Lung (tissue), 12 donors: ENCODE measurements around the gene PLBD2. TPM values are rescaled to one million over a fixed set of nuclear protein-coding genes. Genes with fewer than 3 reads are reported as not detected.
A peak's percentile ranks its signal among the peaks of the same experiment; 100 is the strongest.

Experiments used
- ATAC-seq: fragments of 200-7000 bp; cut with Tn5 transposase; one replicate; pipeline ENCODE4 v1.9.1; 2020; ENCODE audit warnings: moderate number of reproducible peaks; ENCODE audit not compliant: insufficient read depth, low FRiP score
- DNase-seq, 3 donors: peaks; one replicate each; pipeline ENCODE4 v3.0.0-alpha.2; 2013 to 2017
- H3K27ac ChIP-seq, 2 donors: one replicate each; pipeline ENCODE4 v1.5.1; 2013; ENCODE audit warnings: mild to moderate bottlenecking in 2 of 2, moderate library complexity in 2 of 2, control low read depth in 1 of 2, inconsistent platforms in 1 of 2, low read depth in 1 of 2, low read length in 1 of 2
- H3K27me3 ChIP-seq, 3 donors: one replicate each; pipeline ENCODE4 v1.5.1; 2013; ENCODE audit warnings: low read length in 2 of 3; ENCODE audit not compliant: control insufficient read depth in 3 of 3, insufficient read depth in 3 of 3
- H3K36me3 ChIP-seq, 4 donors: one replicate each; pipeline ENCODE4 v1.5.1; 2013; ENCODE audit warnings: low read length in 4 of 4, mild to moderate bottlenecking in 1 of 4, moderate library complexity in 1 of 4; ENCODE audit not compliant: control insufficient read depth in 4 of 4, insufficient read depth in 4 of 4
- H3K4me1 ChIP-seq, 5 donors: one replicate each; pipeline ENCODE4 v1.5.1; 2013; ENCODE audit warnings: low read length in 5 of 5, mild to moderate bottlenecking in 2 of 5, moderate library complexity in 1 of 5; ENCODE audit not compliant: control insufficient read depth in 5 of 5, insufficient read depth in 5 of 5
- H3K4me3 ChIP-seq: one replicate; pipeline ENCODE4 v1.5.1; 2013; ENCODE audit warnings: mild to moderate bottlenecking, control low read depth, moderate library complexity
- H3K9ac ChIP-seq, 2 donors: one replicate each; pipeline ENCODE4 v1.5.1; 2013; ENCODE audit warnings: low read length in 2 of 2, control low read depth in 1 of 2; ENCODE audit not compliant: insufficient read depth in 1 of 2
- H3K9me3 ChIP-seq, 4 donors: one replicate each; pipeline ENCODE4 v1.5.1; 2013; ENCODE audit warnings: low read length in 3 of 4, mild to moderate bottlenecking in 1 of 4, moderate library complexity in 1 of 4; ENCODE audit not compliant: control insufficient read depth in 4 of 4, insufficient read depth in 3 of 4
- WGBS, 2 donors: extraction: QIAGEN DNeasy Blood & Tissue Kit; methylation state at CpG; one replicate each; pipeline ENCODE4 v1.1.7; 2013; 5-methylcytosine and 5-hydroxymethylcytosine counted together
- polyA plus RNA-seq, 2 donors: library from polyadenylated mRNA; stranded (reverse); fragments of 200-250 nt; gene quantifications; one replicate each; pipeline ENCODE4 v1.2.1, GENCODE V29; 2013
- total RNA-seq, 2 donors: library from RNA; depleted of rRNA in 1 of 2; stranded (reverse); fragments of >200 nt in 1 of 2; gene quantifications; one replicate each; pipeline ENCODE4 v1.2.1, GENCODE V29; 2014 to 2021
- TF ChIP-seq, protein P1 (sequence below): IDR thresholded peaks from 2 replicates; pipeline ENCODE4 v1.5.1; 2012; ENCODE audit warnings: mild to moderate bottlenecking; ENCODE audit errors: control extremely low read depth, extremely low read depth
- donor health status: control.
- donor health status: control.
- donor health status: Bipolar disorder and iron deficiency.
- donor health status: healthy.
- donor health status: DM: yes; HTN: yes; CAD: no.

The PLBD2 gene
- total and polyA plus RNA-seq, 4 donors: 16.4 to 48.9 (median 21.6) TPM

GRCh38 chr12:113403435-113404415, 45.3 kb downstream of the PLBD2 start, which contains the start of gene SDS:
SDS (minus strand) TSS chr12:113403887; CDS start chr12:113399708, 4,179 bp downstream.
- TF ChIP-seq, protein P1, sequence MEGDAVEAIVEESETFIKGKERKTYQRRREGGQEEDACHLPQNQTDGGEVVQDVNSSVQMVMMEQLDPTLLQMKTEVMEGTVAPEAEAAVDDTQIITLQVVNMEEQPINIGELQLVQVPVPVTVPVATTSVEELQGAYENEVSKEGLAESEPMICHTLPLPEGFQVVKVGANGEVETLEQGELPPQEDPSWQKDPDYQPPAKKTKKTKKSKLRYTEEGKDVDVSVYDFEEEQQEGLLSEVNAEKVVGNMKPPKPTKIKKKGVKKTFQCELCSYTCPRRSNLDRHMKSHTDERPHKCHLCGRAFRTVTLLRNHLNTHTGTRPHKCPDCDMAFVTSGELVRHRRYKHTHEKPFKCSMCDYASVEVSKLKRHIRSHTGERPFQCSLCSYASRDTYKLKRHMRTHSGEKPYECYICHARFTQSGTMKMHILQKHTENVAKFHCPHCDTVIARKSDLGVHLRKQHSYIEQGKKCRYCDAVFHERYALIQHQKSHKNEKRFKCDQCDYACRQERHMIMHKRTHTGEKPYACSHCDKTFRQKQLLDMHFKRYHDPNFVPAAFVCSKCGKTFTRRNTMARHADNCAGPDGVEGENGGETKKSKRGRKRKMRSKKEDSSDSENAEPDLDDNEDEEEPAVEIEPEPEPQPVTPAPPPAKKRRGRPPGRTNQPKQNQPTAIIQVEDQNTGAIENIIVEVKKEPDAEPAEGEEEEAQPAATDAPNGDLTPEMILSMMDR: no peak
- Histone ChIP-seq H3K4me3 (no peak within 1 kb of the TSS), H3K9ac (no peak within 1 kb of the TSS), H3K4me1 (no peaks in the 10 kb centered on the region), H3K27ac (no peak within 1 kb of the TSS), H3K36me3 (no peaks in the 10 kb centered on the region), H3K9me3 (no peaks in the 10 kb centered on the region), H3K27me3 (no peaks in the 10 kb centered on the region)
- peak; percentile 92 to 96 (median 93) for DNase-seq
- WGBS, 2 donors: 26 to 30% methylated on average over 14 of the region's 14 CpGs
- no peak for ATAC-seq

DNA sequence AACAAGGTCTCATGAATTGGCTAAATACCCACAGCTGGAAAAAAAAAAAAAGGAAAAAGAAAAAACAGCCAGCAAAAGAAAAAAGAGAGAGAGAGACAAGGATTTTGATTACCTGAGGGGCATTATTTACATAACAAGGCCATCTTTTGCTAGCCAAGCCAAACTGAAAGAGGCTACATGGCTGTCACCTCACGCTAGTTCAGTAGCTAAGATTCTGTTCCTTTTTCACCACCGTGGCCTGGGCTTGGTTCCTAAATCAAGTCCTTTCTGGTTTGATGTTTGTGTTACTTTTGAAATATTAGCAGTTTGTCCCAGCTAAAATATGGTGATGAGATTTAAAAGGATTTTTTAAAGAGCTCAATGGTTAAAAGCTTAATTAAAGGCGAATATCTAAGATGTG, 47.3 kb downstream of the PLBD2 start:
- TF ChIP-seq, protein P1: no peak
- Histone ChIP-seq H3K4me1 (no peaks in the 10 kb centered on the region), H3K9ac (no peak overlapping the region), H3K4me3 (no peak overlapping the region), H3K36me3 (no peaks in the 10 kb centered on the region), H3K27me3 (peaks cover 0 to 7% (median 2%) of the 10 kb centered on the region in 3 donors), H3K9me3 (no peaks in the 10 kb centered on the region), H3K27ac (no peak overlapping the region)
- DNase-seq: peak in 1 of 3 donors; percentile 12
- WGBS, 2 donors: 63 to 76% methylated on average over 3 of the region's 3 CpGs
- ATAC-seq: no peak

DNA sequence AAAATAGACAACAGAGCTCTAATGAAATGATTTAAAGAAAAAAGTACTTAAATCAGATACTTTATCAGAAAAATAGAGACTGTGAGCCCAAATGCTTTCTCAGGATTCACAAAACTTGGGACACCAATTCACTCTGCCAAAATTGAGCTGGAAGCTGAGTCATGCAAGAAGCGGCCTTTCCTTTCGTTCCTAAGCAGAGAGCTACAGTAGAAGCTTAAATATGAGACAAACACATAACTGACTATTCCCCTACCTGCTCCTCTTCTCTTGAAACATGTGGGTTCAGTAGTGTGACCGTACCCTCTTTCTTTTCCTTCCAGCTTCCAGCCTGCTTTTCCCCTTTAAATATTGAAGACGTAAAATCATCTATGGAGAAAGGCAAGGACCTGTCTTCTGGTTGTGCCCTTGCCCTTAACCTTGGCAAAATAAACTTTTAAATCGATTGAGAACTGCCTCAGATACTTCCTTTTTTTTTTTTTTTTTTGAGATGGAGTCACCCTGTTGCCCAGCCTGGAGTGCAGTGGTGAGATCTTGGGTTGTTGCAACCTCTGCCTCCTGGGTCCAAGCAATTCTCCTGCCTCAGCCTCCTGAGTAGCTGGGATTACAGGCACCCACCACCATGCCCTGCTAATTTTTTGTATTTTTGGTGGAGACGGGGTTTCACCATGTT, 49.7 kb downstream of the PLBD2 start:
- H3K9ac ChIP-seq: no peak overlapping the region
- no peak overlapping the region for H3K4me3 ChIP-seq
- DNase-seq (peak in 1 of 3 donors; percentile 18), ATAC-seq (no peak)
- H3K4me1 ChIP-seq: no peaks in the 10 kb centered on the region
- peaks cover 0 to 7% (median 2%) of the 10 kb centered on the region in 3 donors for H3K27me3 ChIP-seq
- no peak overlapping the region for H3K27ac ChIP-seq
- 48 to 64% methylated on average over 6 of the region's 6 CpGs for WGBS, 2 donors
- no peaks in the 10 kb centered on the region for H3K36me3 ChIP-seq
- no peaks in the 10 kb centered on the region for H3K9me3 ChIP-seq
- TF ChIP-seq, protein P1: no peak
